Measurements from ENCODE around the gene FLT1.

FLT1 gene

GRCh38 chr13:28339419-28339818 lies 155.5 kb downstream of the FLT1 start:
- no peak for DNase-seq (ENCODE audit: low spot score)

DNA sequence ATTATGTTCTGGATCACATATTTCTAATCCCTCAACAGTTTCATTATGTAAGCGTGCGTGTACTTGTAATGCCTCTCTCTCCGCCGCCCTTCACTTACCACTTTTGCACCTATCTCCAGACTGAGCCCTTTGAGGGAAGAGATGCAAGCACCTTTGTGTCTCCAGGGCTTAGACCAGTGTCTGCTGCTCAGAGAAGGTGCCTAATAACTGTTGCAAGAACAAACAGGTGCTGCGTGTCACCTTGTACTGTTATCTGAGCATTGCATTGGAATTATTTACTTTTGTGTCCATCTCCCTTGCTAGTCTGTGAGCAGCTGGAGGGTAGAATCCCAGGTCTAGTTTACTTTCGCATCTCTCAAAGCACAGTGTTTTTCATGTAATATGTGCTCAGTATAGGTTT lies 156.2 kb downstream of the FLT1 start:
- no peak for DNase-seq (ENCODE audit: low spot score)

GRCh38 chr13:28338006-28338574 lies 156.8 kb downstream of the FLT1 start:
- no peak for DNase-seq (ENCODE audit: low spot score)

DNA sequence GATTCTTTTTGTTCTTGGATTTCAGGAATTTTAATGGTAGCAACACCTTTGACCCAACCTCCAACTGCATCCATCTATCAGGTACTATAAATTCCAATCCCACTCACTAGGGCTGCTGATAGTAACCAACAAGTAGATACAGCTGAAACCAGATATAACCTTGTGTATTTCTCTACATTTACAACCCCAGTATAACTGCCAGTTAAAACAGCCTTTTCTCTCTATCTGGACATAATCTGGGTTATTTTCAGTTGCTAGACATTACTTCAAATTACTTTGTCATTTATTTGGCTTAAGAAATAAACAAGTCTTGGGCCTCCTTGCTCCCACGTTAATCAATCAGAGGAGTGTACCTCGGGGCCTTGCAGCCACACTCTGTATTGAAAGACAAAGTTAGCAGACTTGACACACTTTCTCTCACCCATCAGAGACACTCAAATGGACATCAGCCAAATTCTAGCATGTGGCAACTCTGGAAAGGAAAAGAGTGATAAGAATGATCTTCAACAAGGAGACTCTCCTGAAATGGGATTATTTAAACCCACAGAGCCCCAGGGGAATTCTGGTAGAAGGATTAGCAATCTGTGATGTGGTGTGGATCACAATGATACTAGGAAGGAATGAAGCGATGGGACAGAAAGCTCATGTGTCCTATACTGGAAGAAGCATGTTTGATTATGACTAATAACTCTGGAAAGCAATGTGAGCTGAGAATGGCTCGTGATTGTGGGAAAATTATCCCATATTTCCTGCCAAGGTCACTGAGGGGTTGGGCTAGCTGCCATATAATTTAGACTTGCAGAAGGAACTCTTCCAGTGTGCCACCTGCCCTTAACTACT lies 157.5 kb downstream of the FLT1 start:
- DNase-seq (ENCODE audit: low spot score) = no peak

- DNase-seq (ENCODE audit: low spot score) = no peak
These were observed 158.7 kb downstream of the FLT1 start for GRCh38 chr13:28336193-28336657.

- DNase-seq (ENCODE audit: low spot score) = no peak
These were observed 161.6 kb downstream of the FLT1 start for GRCh38 chr13:28333204-28333881.

- DNase-seq (ENCODE audit: low spot score) = no peak
These were observed 165.4 kb downstream of the FLT1 start for GRCh38 chr13:28329395-28330158.

DNA sequence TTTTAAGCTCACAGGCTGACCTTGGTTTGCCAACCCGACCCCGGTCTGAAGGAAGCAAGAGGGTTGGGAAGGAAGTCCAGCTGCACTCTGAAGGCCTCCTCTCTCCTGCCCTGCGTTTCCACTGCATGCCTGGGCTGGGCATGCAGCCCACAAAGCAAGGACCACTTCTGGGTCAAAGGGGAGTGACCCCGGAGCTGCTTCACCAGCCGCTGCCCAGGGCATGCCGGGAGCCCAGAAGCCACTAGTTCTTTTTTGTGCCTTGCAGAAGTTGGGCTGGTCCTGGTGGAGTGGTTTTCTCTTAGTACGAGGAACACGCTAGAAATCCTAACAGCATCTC lies 166.7 kb downstream of the FLT1 start:
- DNase-seq (ENCODE audit: low spot score) = no peak

DNA sequence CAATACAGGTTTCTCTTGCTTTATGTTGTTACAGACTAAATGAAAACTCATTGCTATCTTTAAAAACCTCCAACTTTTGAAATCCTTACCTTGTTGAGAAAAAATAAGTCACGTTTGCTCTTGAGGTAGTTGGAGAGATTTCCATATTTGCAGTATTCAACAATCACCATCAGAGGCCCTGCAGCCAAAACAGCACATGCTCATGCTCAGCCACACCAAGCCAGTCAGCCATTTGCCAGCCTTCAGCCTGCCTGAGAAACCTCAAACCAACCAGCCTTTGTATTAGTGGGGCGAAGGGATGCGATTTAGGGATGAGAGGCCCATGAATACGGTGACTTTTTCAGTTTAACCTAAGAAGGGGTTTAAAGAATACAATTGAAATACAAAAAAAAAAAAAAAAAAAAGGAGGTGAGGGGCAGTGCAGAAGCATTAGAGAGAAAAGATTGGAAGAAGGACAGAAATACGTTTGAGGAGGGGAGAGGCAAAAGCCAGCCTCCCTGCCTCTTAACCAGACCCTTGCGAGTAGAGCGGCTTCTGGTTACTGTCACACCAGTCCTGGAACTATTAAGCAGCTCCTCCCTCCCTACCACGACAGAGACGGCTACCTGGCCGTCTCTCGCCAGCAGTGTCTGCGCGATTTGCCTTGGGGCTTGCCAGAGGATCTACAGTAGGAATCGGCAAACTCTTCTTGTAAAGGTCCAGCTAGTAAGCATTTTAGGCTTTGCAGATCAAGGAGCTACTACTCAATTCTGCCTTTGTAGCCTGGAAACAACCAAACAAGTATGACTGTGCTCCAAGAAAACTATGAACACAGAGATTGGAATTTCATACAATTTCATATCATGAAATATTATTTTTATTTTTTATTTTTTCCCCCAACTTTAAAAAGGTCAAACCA lies 167.3 kb downstream of the FLT1 start:
- DNase-seq (ENCODE audit: low spot score) = no peak

- DNase-seq (ENCODE audit: low spot score) = no peak
These were observed 168.9 kb downstream of the FLT1 start for GRCh38 chr13:28326056-28326455.

- DNase-seq (ENCODE audit: low spot score) = no peak
These were observed 169.9 kb downstream of the FLT1 start for GRCh38 chr13:28325022-28325421.

DNA sequence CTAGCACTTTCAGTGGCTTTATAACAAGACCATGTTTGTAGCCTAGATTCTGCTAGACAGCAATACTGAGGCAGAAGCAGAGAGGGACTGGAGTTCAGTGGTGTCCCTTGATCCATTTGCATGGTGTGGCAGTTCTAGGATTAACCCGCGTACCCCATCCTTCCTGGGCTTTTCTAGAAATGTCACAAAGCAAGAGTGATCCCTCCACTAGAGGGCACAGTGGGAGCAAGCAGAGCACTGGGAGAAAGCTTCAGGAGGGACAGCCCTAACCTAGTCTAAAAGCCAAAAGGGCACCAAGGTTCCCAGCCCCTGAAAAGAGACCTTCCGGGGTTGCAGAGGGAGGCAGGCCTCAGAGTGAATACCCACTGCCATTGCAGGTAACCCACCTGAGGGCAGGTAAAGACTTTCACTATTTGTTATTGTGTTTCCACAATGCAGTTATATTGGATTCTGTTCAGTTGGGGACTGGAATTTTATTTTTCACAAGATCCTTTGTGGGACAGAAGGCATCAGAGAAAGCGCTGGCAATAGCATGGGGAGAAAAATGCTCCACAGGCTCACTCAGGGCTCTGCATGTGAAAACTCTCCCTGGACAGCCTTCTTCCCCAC lies 170.6 kb downstream of the FLT1 start:
- DNase-seq (ENCODE audit: low spot score) = peak; percentile 36

DNA sequence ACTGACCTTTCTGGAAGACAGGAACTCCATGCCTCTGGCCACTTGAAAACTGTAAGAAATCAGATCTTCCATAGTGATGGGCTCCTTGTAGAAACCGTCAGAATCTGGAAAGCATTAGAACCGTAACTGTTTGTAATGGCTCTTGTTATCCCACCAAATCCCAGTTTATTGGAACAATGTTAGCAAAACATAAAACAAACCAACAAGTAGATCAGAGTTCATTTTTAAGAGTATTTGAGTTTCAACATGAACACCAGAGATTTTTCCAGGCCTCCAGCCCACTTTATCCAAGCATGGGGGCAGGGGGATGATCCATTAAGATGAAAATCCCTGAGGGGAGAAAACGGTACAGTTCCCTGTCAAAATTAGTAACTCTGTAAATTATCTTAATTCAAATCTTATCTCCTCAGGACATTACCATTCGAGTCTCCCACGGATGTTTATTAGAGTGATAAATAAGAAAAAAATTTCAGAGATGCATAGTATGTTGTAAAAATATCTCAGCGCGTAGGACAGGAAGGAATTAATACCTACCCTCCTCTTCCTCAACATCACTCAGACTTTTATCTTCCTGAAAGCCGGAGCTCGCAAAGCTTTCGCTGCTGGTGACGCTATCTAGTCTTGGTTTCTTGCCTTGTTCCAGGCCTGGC lies 172.5 kb downstream of the FLT1 start:
- no peak for DNase-seq (ENCODE audit: low spot score)

- DNase-seq (ENCODE audit: low spot score) = no peak
These were observed 173.2 kb downstream of the FLT1 start for GRCh38 chr13:28321756-28322155.

DNA sequence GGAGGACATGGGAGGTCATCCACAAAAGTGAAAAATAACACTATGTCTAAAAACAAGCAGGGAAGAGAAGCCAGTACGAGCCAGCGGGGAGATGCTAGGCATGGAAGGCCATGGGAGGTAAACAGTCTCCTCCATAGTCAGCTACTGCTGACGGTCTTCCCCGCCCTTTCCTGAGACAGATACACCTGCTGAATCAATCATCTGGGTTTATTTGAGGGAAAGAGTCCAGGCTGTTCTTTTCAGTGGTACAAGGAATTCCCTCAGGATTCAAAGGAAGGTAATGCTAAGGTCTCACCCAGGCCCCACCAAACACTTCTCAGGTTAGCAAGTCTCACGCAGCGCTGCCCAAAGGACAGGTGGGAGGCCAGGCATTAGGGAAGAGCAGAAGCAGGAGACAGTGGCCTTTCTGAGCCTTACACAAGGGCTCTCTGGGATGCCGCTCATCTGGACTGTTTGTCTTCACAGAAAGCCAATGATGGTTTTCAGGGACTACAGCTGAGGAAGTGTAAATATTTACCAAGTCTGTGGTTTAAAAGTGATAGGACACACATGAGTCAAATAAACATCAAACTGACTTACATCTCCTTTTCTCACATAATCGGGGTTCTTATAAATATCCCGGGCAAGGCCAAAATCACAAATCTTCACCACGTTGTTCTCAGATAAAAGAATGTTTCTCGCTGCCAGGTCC lies 173.9 kb downstream of the FLT1 start:
- DNase-seq (ENCODE audit: low spot score) = no peak

DNA sequence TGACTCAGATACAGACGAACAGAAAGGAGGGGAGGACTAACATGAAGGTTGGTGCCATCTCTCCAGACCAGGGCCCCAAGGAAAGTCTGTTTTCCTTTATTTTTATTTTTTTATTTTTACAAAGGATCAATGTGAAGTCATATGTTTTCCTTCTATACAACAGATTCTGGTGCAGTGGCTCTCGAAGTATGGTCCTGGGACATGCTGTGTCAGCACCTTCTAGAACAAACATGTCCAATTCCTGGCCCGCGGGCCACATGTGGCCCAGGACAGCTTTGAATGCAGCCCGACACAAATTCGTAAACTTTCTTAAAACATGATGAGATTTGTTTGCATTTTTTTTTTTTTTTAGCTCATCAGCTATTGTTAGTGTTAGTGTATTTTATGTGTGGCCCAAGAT lies 174.7 kb downstream of the FLT1 start:
- no peak for DNase-seq (ENCODE audit: low spot score)

DNA sequence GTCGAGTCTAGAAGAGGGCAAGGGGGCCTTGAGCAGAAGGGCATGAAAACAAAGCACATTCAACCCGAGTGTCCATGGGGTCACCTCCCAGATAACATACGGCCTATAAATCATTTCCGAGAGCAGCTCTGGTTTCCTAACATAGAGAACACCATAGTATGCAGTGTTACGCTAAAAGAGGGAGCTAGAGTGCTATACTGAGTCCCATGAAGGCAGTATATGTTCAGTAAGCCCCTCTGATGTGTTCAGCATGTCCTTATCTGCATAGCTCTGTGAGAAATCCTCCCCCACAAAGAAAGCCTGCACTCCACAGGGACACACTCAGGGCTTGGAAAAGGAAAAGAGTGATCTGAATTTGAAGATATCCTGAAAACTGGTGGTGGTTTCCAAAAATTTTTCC lies 175.4 kb downstream of the FLT1 start:
- DNase-seq (ENCODE audit: low spot score) = no peak

DNA sequence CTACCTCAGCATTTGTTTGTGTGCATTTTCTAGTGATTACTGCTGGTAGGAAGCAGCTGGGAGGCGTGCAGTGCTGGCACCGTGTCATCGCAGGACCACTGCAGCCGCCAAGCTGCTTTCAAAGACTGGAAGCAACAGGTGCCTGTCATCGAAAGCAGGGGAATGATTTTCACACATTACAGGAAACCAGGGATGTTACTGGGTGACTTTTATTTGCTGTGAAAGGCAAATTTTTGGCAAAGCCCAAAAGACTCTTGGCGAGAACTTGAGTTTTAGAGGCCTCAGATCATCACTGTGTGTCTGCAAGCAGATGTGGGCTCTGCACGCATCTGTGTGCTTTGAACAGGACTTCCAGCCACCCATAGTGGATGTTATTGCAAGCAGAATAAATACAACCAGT lies 176.4 kb downstream of the FLT1 start:
- DNase-seq (ENCODE audit: low spot score) = no peak

- no peak for DNase-seq (ENCODE audit: low spot score)
These were observed 178.1 kb downstream of the FLT1 start for GRCh38 chr13:28316836-28317235.

DNA sequence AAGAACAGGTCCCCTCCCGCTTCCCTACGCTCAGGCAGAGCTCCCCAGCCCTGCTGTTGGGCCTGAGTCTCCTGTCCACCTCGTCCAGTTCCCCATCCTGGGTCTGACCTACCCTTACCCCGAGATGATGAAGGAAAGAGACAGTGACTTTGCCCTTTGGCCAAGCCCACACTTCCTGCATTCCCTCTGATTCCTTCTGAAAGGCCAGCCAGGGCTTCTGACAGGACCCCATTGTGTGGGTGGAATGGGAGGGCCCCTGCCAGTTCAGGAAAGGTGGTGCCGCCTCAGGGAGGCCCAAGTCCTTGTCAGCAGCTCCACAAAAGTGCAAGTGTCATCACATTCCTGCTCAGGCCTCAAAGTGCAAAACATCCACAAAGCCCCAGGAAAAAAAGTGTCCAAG lies 178.8 kb downstream of the FLT1 start:
- no peak for DNase-seq (ENCODE audit: low spot score)

Measured in globus pallidus (tissue), 1 donor.